GM23338 (cell line): Measurements from ENCODE around the gene PPP4R1. TPM values are rescaled to one million over a fixed set of nuclear protein-coding genes. Genes with fewer than 3 reads are reported as not detected.

Experiments
- ATAC-seq: fragments of 200-7000 bp; cut with Tn5 transposase; 3 replicates; pipeline ENCODE4 v1.9.1; 2020
- DNase-seq: peaks from one replicate; pipeline ENCODE4 v3.0.0-alpha.2; 2015; ENCODE audit warnings: low spot score
- H2AFZ ChIP-seq: fragments of 200-600 bp; sonication (generic); 2 replicates; pipeline ENCODE4 v1.8.0; 2016; ENCODE audit warnings: antibody characterized with exemption, mild to moderate bottlenecking, moderate library complexity
- H3F3A ChIP-seq: fragments of 200-600 bp; sonication (generic); replicated peaks from 2 replicates; pipeline ENCODE4 v1.8.0; 2017; ENCODE audit warnings: antibody characterized with exemption, mixed run types, low read depth
- H3K27ac ChIP-seq: fragments of 200-600 bp; sonication (generic); 2 replicates; pipeline ENCODE4 v1.6.1; 2016; ENCODE audit warnings: low read depth
- H3K27me3 ChIP-seq: fragments of 200-600 bp; sonication (generic); 2 replicates; pipeline ENCODE4 v1.8.0; 2016; ENCODE audit warnings: mild to moderate bottlenecking, mixed run types, moderate library complexity; ENCODE audit not compliant: insufficient read depth
- H3K36me3 ChIP-seq: fragments of 200-600 bp; sonication (generic); 2 replicates; pipeline ENCODE4 v1.8.0; 2016; ENCODE audit warnings: mild to moderate bottlenecking; ENCODE audit not compliant: insufficient read depth
- H3K4me1 ChIP-seq: fragments of 200-600 bp; sonication (generic); 2 replicates; pipeline ENCODE4 v1.8.0; 2016; ENCODE audit warnings: mild to moderate bottlenecking, moderate library complexity; ENCODE audit not compliant: insufficient read depth
- H3K4me2 ChIP-seq: fragments of 200-600 bp; sonication (generic); 2 replicates; pipeline ENCODE4 v1.7.1; 2017; ENCODE audit warnings: mixed run types
- H3K4me3 ChIP-seq: fragments of 200-600 bp; sonication (generic); 2 replicates; pipeline ENCODE4 v1.6.1; 2016; ENCODE audit warnings: mixed run types
- H3K79me2 ChIP-seq: fragments of 200-600 bp; sonication (generic); replicated peaks from 2 replicates; pipeline ENCODE4 v1.8.0; 2017; ENCODE audit warnings: mild to moderate bottlenecking; ENCODE audit not compliant: insufficient read depth
- H3K9me2 ChIP-seq: fragments of 200-600 bp; sonication (generic); 2 replicates; pipeline ENCODE4 v1.8.0; 2017; ENCODE audit not compliant: insufficient read depth
- H4K20me1 ChIP-seq: fragments of 200-600 bp; sonication (generic); replicated peaks from 2 replicates; pipeline ENCODE4 v1.8.0; 2017; ENCODE audit warnings: mild to moderate bottlenecking; ENCODE audit not compliant: insufficient read depth
- H3K27ac Mint-ChIP-seq: 2 replicates; pipeline ENCODE4 v1.8.0; 2020; ENCODE audit warnings: inconsistent platforms, mild to moderate bottlenecking, moderate library complexity, mixed read lengths
- H3K27me3 Mint-ChIP-seq: 3 replicates; pipeline ENCODE4 v1.8.0; 2022; ENCODE audit warnings: low read depth, mild to moderate bottlenecking, moderate library complexity, mixed read lengths, inconsistent platforms; ENCODE audit not compliant: insufficient read depth, poor library complexity
- H3K36me3 Mint-ChIP-seq: 3 replicates; pipeline ENCODE4 v1.8.0; 2021; ENCODE audit warnings: low read depth, mild to moderate bottlenecking, inconsistent platforms, moderate library complexity, mixed read lengths
- H3K4me1 Mint-ChIP-seq: 3 replicates; pipeline ENCODE4 v1.8.0; 2020; ENCODE audit warnings: mild to moderate bottlenecking, inconsistent platforms, mixed read lengths
- H3K4me3 Mint-ChIP-seq: 3 replicates; pipeline ENCODE4 v1.8.0; 2021; ENCODE audit warnings: moderate library complexity, mild to moderate bottlenecking, inconsistent platforms, mixed read lengths
- H3K9me3 Mint-ChIP-seq: 3 replicates; pipeline ENCODE4 v1.8.0; 2020; ENCODE audit warnings: moderate library complexity, mild to moderate bottlenecking, inconsistent platforms, mixed read lengths
- CREB1 ChIP-seq: fragments of 250-450 bp; sonication (Bioruptor Pico); IDR thresholded peaks from 2 replicates; pipeline ENCODE4 v1.5.0; 2020; ENCODE audit warnings: low read depth, mild to moderate bottlenecking, moderate library complexity
- CTCF ChIP-seq, 2 experiments: fragments of 200-600 bp in 1 of 2; sonication (generic) in 1 of 2; conservative IDR thresholded peaks; 2 replicates each; pipeline versions ENCODE4 v1.5.1 to v1.6.1; 2016 to 2017; ENCODE audit warnings: antibody characterized with exemption in 2 of 2, low read depth in 2 of 2, mild to moderate bottlenecking in 2 of 2, moderate library complexity in 1 of 2
- ETS1 ChIP-seq: IDR thresholded peaks from 2 replicates; pipeline ENCODE4 v1.6.1; 2016; ENCODE audit warnings: antibody characterized with exemption
- EZH2 ChIP-seq: fragments of 200-600 bp; sonication (generic); IDR thresholded peaks from one replicate; pipeline ENCODE4 v1.8.0; 2017; ENCODE audit warnings: antibody characterized with exemption, mild to moderate bottlenecking, low read depth; ENCODE audit not compliant: unreplicated experiment
- EZH2phosphoT487 ChIP-seq: fragments of 200-600 bp; sonication (generic); IDR thresholded peaks from one replicate; pipeline ENCODE4 v1.8.1; 2018; ENCODE audit warnings: antibody characterized with exemption; ENCODE audit not compliant: unreplicated experiment
- JUNB ChIP-seq: IDR thresholded peaks from one replicate; pipeline ENCODE4 v1.6.1; 2016; ENCODE audit warnings: antibody characterized with exemption; ENCODE audit not compliant: unreplicated experiment
- NANOG ChIP-seq: IDR thresholded peaks from 2 replicates; pipeline ENCODE4 v1.6.1; 2016; ENCODE audit warnings: antibody characterized with exemption, borderline replicate concordance
- POLR2AphosphoS5 ChIP-seq: IDR thresholded peaks from 2 replicates; pipeline ENCODE4 v1.6.1; 2016; ENCODE audit warnings: antibody characterized with exemption, low read depth
- REST ChIP-seq: IDR thresholded peaks from one replicate; pipeline ENCODE4 v1.6.1; 2018; ENCODE audit warnings: antibody characterized with exemption; ENCODE audit not compliant: unreplicated experiment
- STAT1 ChIP-seq: IDR thresholded peaks from one replicate; pipeline ENCODE4 v1.6.1; 2016; ENCODE audit warnings: antibody characterized with exemption; ENCODE audit not compliant: unreplicated experiment
- ZNF114 ChIP-seq: fragments of 250-450 bp; sonication (Bioruptor Pico); IDR thresholded peaks from 2 replicates; pipeline ENCODE4 v1.5.0; 2020; ENCODE audit warnings: mild to moderate bottlenecking, moderate library complexity
- ZNF331 ChIP-seq: fragments of 250-450 bp; sonication (Bioruptor Pico); IDR thresholded peaks from 2 replicates; pipeline ENCODE4 v1.5.0; 2020; ENCODE audit warnings: low read depth, mild to moderate bottlenecking, moderate library complexity
- ZNF462 ChIP-seq: fragments of 250-450 bp; sonication (Bioruptor Pico); IDR thresholded peaks from 2 replicates; pipeline ENCODE4 v1.5.0; 2020; ENCODE audit warnings: mild to moderate bottlenecking, moderate library complexity
- polyA plus RNA-seq: library from polyadenylated mRNA; unstranded; fragments of >200 nt; fragmentation: Nextera tagmentation; extraction: Ambion mirVana; gene quantifications from 2 replicates; pipeline ENCODE4 v1.2.1, GENCODE V29; 2016
- total RNA-seq: library from RNA; depleted of rRNA; stranded (reverse); fragments of >200 nt; shearing (Covaris generic); gene quantifications from 2 replicates; pipeline ENCODE4 v1.2.3, GENCODE V29; 2014

Gene PPP4R1
- total and polyA plus RNA-seq, 2 experiments from 2014 or later = 18.1 to 79.4 TPM

- H3K4me1 Mint-ChIP-seq = peaks cover 12% of the 10 kb centered on the region; the same call in 2 of the 3 replicates
These were observed 105.8 kb downstream of the PPP4R1 start for GRCh38 chr18:9508446-9509025.

More at GRCh38 chr18:9508446-9509025, 105.8 kb downstream of the PPP4R1 start:
- H3K36me3 Mint-ChIP-seq = peaks cover 6% of the 10 kb centered on the region; the same call in 2 of the 3 replicates
- Histone ChIP-seq H4K20me1 (no peaks in the 10 kb centered on the region), H2AFZ (no peak overlapping the region), H3F3A (no peaks in the 10 kb centered on the region), H3K36me3 (no peaks in the 10 kb centered on the region), H3K4me3 (no peak overlapping the region), H3K27ac (peak overlapping the region; percentile 5; the same call in 1 of the 2 replicates), H3K4me1 (no peaks in the 10 kb centered on the region), H3K27me3 (no peaks in the 10 kb centered on the region), H3K9me2 (no peaks in the 10 kb centered on the region), H3K4me2 (no peak overlapping the region), H3K79me2 (peaks cover 80% of the 10 kb centered on the region)
- no peak for ATAC-seq
- DNase-seq = no peak
- no peak overlapping the region for H3K4me3 Mint-ChIP-seq
- H3K27ac Mint-ChIP-seq = peak overlapping the region; percentile 24; the same call in 1 of the 2 replicates
- peaks cover under 1% of the 10 kb centered on the region; the same call in 2 of the 3 replicates for H3K9me3 Mint-ChIP-seq
- H3K27me3 Mint-ChIP-seq = peaks cover 2% of the 10 kb centered on the region
- TF ChIP-seq EZH2 (no peak), ETS1 (no peak), NANOG (no peak), STAT1 (no peak), REST (no peak), POLR2AphosphoS5 (no peak), ZNF114 (CRISPR knock-in tag) (no peak), ZNF462 (CRISPR knock-in tag) (no peak), CREB1 (CRISPR knock-in tag) (no peak), ZNF331 (CRISPR knock-in tag) (no peak), JUNB (no peak), CTCF (conservative IDR thresholded peaks at IDR 0.05; ENCODE audit: low read depth in 2 of 2) (no peak), EZH2phosphoT487 (no peak)
